ENCODE data around the gene UCN.
"Not testable (repeated sequence)": the region's sequence is repeated elsewhere in the genome, so short reads cannot be mapped to it uniquely, and the experiment has no call there.

The UCN gene

DNA sequence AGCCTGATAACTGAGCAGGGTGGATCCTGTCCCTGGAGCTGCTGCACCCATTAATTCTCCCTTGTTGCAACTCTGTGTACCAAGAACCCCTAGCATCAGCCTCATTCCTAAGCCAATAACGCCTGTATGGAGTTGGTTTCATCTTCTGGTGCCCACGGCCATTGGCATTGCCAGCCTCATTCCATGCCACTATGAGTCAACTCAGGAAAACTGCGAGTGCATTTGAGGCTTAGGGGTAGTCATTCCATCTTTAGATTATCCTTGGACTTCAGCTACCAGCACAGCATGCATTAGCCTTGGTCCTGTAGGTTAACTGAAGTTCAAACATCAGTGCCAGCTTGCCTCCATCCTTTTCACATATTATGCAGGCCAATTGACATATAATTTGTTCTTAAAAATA is 27.4 kb downstream of the UCN start:
- TF ChIP-seq, protein P1, sequence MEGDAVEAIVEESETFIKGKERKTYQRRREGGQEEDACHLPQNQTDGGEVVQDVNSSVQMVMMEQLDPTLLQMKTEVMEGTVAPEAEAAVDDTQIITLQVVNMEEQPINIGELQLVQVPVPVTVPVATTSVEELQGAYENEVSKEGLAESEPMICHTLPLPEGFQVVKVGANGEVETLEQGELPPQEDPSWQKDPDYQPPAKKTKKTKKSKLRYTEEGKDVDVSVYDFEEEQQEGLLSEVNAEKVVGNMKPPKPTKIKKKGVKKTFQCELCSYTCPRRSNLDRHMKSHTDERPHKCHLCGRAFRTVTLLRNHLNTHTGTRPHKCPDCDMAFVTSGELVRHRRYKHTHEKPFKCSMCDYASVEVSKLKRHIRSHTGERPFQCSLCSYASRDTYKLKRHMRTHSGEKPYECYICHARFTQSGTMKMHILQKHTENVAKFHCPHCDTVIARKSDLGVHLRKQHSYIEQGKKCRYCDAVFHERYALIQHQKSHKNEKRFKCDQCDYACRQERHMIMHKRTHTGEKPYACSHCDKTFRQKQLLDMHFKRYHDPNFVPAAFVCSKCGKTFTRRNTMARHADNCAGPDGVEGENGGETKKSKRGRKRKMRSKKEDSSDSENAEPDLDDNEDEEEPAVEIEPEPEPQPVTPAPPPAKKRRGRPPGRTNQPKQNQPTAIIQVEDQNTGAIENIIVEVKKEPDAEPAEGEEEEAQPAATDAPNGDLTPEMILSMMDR (IDR thresholded peaks at IDR 0.05; ENCODE audit: low read depth, low read length), result no peak
- TF ChIP-seq EZH2phosphoT487 (IDR thresholded peaks at IDR 0.05; ENCODE audit: low read depth), result no peak
- Histone ChIP-seq H3K4me2 (ENCODE audit: low read length) (no peak overlapping the region), H3K4me3 (ENCODE audit: low read length) (no peak overlapping the region), H3K79me2 (ENCODE audit: low read length) (no peaks in the 10 kb centered on the region), H4K20me1 (ENCODE audit: insufficient read depth, low read length) (no peaks in the 10 kb centered on the region), H3K27ac (ENCODE audit: low read length) (no peak overlapping the region), H3K36me3 (replicated peaks; ENCODE audit: low read depth, low read length) (no peaks in the 10 kb centered on the region), H3K4me1 (ENCODE audit: low read length) (peaks cover 9% of the 10 kb centered on the region), H3K27me3 (ENCODE audit: low read depth, low read length) (peaks cover 11% of the 10 kb centered on the region; the same call in 1 of the 2 replicates), H3K9ac (ENCODE audit: low read length) (no peak overlapping the region), H3K9me3 (ENCODE audit: insufficient read depth, low read length) (no peaks in the 10 kb centered on the region), H2AFZ (ENCODE audit: low read depth, low read length) (no peak overlapping the region)

DNA sequence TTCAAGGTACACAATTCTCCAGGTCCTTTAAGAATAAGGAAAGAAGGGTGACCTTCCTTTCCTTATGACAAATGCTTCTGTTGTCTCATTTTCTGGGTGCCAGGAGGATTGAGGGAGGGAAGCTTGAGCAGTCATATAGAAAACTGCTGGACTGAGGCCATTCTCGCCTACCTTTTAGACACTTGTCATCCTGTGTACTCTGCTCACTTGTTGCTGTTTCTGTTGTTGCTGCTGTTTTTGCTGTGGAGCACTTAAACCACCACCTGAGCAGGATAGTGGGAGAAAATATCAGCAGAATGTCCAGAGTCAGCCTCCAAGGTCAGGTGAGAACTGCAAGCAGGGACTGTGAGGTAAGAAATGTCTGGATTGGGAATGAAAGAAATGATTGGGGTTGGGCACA is 30.2 kb downstream of the UCN start:
- Histone ChIP-seq H3K4me2 (ENCODE audit: low read length) (no peak overlapping the region), H3K9me3 (ENCODE audit: insufficient read depth, low read length) (no peaks in the 10 kb centered on the region), H3K4me3 (ENCODE audit: low read length) (no peak overlapping the region), H4K20me1 (ENCODE audit: insufficient read depth, low read length) (no peaks in the 10 kb centered on the region), H3K36me3 (replicated peaks; ENCODE audit: low read depth, low read length) (no peaks in the 10 kb centered on the region), H3K79me2 (ENCODE audit: low read length) (no peaks in the 10 kb centered on the region), H3K9ac (ENCODE audit: low read length) (no peak overlapping the region), H3K27me3 (ENCODE audit: low read depth, low read length) (peaks cover 15% of the 10 kb centered on the region; the same call in 1 of the 2 replicates), H2AFZ (ENCODE audit: low read depth, low read length) (no peak overlapping the region), H3K4me1 (ENCODE audit: low read length) (peaks cover 9% of the 10 kb centered on the region), H3K27ac (ENCODE audit: low read length) (no peak overlapping the region)
- TF ChIP-seq, protein P1 (IDR thresholded peaks at IDR 0.05; ENCODE audit: low read depth, low read length), result no peak
- no peak for TF ChIP-seq EZH2phosphoT487 (IDR thresholded peaks at IDR 0.05; ENCODE audit: low read depth)

DNA sequence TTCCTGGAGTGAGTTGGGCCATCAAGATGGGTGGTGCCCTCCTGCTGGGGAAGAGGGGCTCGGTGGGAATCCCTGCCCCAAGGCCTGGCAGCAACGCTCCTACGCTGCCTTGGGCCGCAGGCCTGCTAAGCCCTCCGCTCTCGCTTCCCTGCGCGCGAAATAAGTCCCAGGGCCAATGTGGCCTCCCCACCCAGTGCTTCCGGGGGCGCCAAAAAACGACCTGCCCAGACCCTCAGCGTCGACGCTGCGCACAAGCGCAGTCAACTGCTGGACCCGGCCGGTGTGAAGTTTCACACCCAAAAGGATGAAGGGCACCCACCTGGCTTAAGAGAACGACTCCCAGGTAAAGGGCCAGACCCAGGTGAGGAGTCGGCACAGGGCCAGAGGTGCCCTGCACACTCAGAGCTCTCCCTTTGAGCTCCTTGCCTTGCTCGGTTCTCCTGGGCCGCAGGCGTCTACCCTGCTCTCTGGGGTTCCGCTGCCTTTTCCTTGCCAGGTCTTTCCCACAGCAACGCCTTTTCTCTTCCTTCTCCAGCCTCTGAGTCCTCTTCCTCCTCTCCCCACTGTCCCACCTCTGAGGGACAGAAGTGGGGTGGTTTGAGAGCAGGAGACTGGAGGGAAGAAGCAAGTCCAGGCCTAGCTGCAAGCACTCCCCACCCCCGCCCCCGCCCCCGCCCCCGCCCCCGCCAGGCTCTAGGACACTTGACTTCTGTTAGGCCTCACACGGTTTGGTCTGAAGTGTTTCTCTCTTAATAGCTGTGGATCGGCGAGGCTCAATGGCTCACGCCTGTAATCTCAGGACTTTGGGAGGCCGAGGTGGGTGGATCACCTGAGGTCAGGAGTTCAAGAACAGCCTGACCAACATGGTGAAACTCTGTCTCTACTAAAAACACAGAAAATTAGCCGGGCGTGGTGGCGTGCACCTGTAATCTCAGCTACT is 32.8 kb downstream of the UCN start, which contains the start of gene DNAJC5G:
TSS of gene DNAJC5G (plus strand) at position 223 of the 940 bp plus-strand sequence. CDS start 1,296 bp downstream, outside the sequence.
- Histone ChIP-seq H3K4me3 (ENCODE audit: low read length) (no peak within 1 kb of the TSS), H3K4me2 (ENCODE audit: low read length) (no peak within 1 kb of the TSS), H4K20me1 (ENCODE audit: insufficient read depth, low read length) (no peaks in the 10 kb centered on the region), H3K27ac (ENCODE audit: low read length) (no peak within 1 kb of the TSS), H3K36me3 (replicated peaks; ENCODE audit: low read depth, low read length) (no peaks in the 10 kb centered on the region), H3K27me3 (ENCODE audit: low read depth, low read length) (peaks cover 13% of the 10 kb centered on the region; the same call in 1 of the 2 replicates), H3K79me2 (ENCODE audit: low read length) (no peaks in the 10 kb centered on the region), H2AFZ (ENCODE audit: low read depth, low read length) (no peak within 1 kb of the TSS), H3K4me1 (ENCODE audit: low read length) (peaks cover 16% of the 10 kb centered on the region), H3K9ac (ENCODE audit: low read length) (no peak within 1 kb of the TSS), H3K9me3 (ENCODE audit: insufficient read depth, low read length) (no peaks in the 10 kb centered on the region)
- TF ChIP-seq, protein P1 (IDR thresholded peaks at IDR 0.05; ENCODE audit: low read depth, low read length), result no peak
- no peak for TF ChIP-seq EZH2phosphoT487 (IDR thresholded peaks at IDR 0.05; ENCODE audit: low read depth)

DNA sequence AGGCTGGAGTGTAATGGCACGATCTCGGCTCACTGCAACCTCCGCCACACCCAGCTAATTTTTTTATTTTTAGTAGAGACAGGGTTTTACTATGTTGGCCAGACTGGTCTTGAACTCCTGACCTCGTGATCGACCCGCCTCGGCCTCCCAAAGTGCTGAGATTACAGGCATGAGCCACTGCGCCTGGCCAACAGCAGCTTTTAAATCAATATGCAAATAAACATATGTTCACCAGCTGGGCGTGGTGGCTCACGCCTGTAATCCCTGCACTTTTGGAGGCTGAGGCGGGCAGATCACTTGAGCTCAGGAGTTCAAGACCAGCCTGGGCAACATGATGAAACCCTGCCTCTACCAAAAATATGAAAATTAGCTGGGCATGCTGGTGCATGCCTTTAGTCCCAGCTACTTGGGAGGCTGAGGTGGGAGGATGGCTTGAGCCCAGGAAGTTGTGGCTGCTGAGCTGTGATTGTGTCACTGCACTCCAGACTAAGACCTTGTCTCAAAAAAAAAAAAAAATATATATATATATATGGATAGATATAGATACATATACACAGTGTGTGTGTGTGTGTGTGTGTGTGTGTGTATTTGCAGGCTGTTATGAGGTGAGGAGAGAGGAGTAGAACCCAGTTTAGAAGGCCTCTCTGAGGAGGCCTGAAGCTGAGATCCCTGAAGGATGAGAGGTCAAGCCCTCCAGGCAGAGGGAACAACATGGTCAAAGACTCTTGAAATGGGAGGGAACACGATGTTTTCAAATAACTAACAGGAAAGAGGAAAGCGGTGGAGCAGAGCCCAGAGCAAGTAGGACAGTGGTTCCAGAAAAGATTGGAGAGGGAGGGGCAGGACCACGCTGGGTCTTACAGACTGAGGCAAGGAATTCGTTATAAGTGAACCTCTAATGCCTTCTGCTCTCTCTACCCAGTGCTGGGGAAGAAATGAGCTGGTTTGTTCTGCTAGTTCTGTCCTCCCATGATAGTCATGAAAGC is 35.4 kb downstream of the UCN start:
- peaks cover 28% of the 10 kb centered on the region for H3K27me3 ChIP-seq (ENCODE audit: low read depth, low read length)
- H3K27ac ChIP-seq (ENCODE audit: low read length); H3K4me2 ChIP-seq (ENCODE audit: low read length); H2AFZ ChIP-seq (ENCODE audit: low read depth, low read length); H3K4me3 ChIP-seq (ENCODE audit: low read length); H3K9ac ChIP-seq (ENCODE audit: low read length); H3K36me3 ChIP-seq (replicated peaks; ENCODE audit: low read depth, low read length); H3K79me2 ChIP-seq (ENCODE audit: low read length); H3K9me3 ChIP-seq (ENCODE audit: insufficient read depth, low read length); H4K20me1 ChIP-seq (ENCODE audit: insufficient read depth, low read length); H3K4me1 ChIP-seq (ENCODE audit: low read length): not testable (repeated sequence)
